Activated CD8-positive, alpha-beta T cell treated with anti-CD3 and anti-CD28 coated beads, Interleukin-2, amount 10 ng/mL, durations not matched to agents 7 days and 5 days (primary cell): ENCODE results near the gene KAZN. TPM values are rescaled to one million over a fixed set of nuclear protein-coding genes. Genes with fewer than 3 reads are reported as not detected.

Experiments used
- ATAC-seq: fragments of 150-1000 bp; cut with Tn5 transposase; one replicate; pipeline ENCODE4 v1.10.0; 2021; ENCODE audit warnings: moderate library complexity
- CTCF ChIA-PET: fragments of 350-600 bp; sonication (Branson Sonifier 250); formaldehyde crosslinking; loops from one replicate; lab custom pipeline; 2021; ENCODE audit warnings: antibody characterized with exemption; lab: Charles Lee
- POLR2A ChIA-PET: fragments of 350-600 bp; sonication (Branson Sonifier 250); formaldehyde crosslinking; loops from one replicate; lab custom pipeline; 2021; ENCODE audit warnings: antibody characterized with exemption; lab: Charles Lee
- DNase-seq: peaks from one replicate; pipeline ENCODE4 v3.0.0-alpha.2; 2020
- H3K27ac Mint-ChIP-seq: one replicate; pipeline ENCODE4 v1.8.0; 2021; ENCODE audit warnings: mild to moderate bottlenecking, mixed read lengths
- H3K27me3 Mint-ChIP-seq: one replicate; pipeline ENCODE4 v1.8.0; 2021; ENCODE audit warnings: low read depth, mixed read lengths
- H3K36me3 Mint-ChIP-seq: one replicate; pipeline ENCODE4 v1.8.0; 2021; ENCODE audit warnings: low read depth, mixed read lengths
- H3K4me1 Mint-ChIP-seq: one replicate; pipeline ENCODE4 v1.8.0; 2021; ENCODE audit warnings: low read depth, mixed read lengths
- H3K4me3 Mint-ChIP-seq: one replicate; pipeline ENCODE4 v1.8.0; 2021; ENCODE audit warnings: mild to moderate bottlenecking, mixed read lengths
- H3K9me3 Mint-ChIP-seq: one replicate; pipeline ENCODE4 v1.8.0; 2022; ENCODE audit warnings: mixed read lengths; ENCODE audit not compliant: insufficient read depth
- total RNA-seq, 2 experiments: library from RNA; stranded (reverse); gene quantifications; one replicate each; pipeline ENCODE4 v1.2.3, GENCODE V29; 2021

Gene KAZN
- total RNA-seq, 2 experiments from 2014 or later: 1.1 to 1.7 TPM

GRCh38 chr1:14891991-14892390 lies 293.5 kb downstream of the KAZN start:
- Mint-ChIP-seq H3K4me1 (no peaks in the 10 kb centered on the region), H3K27me3 (no peaks in the 10 kb centered on the region), H3K27ac (no peak overlapping the region), H3K36me3 (no peaks in the 10 kb centered on the region), H3K9me3 (no peaks in the 10 kb centered on the region), H3K4me3 (no peak overlapping the region)
- POLR2A ChIA-PET: no interaction called here
- ATAC-seq (no peak), DNase-seq (no peak)
- CTCF ChIA-PET: no interaction called here

GRCh38 chr1:14894811-14895560 lies 296.5 kb downstream of the KAZN start:
- no peaks in the 10 kb centered on the region for H3K4me1 Mint-ChIP-seq
- POLR2A ChIA-PET: no interaction called here
- ATAC-seq: no peak
- H3K9me3 Mint-ChIP-seq: no peaks in the 10 kb centered on the region
- CTCF ChIA-PET: no interaction called here
- H3K27me3 Mint-ChIP-seq: no peaks in the 10 kb centered on the region
- no peak for DNase-seq
- no peak overlapping the region for H3K4me3 Mint-ChIP-seq
- H3K36me3 Mint-ChIP-seq: no peaks in the 10 kb centered on the region
- H3K27ac Mint-ChIP-seq: no peak overlapping the region

- DNase-seq (no peak), ATAC-seq (no peak)
- Mint-ChIP-seq H3K4me1 (no peaks in the 10 kb centered on the region), H3K27ac (no peak overlapping the region), H3K9me3 (no peaks in the 10 kb centered on the region), H3K27me3 (no peaks in the 10 kb centered on the region), H3K4me3 (no peak overlapping the region), H3K36me3 (no peaks in the 10 kb centered on the region)
- CTCF ChIA-PET: no interaction called here
- POLR2A ChIA-PET: interaction anchor here (1.5 kb wide), 1 partner anchor 12 kb away, joined by 4 read pairs; no protein-coding TSS in a partner anchor
Measured at GRCh38 chr1:14895727-14896126, 297.2 kb downstream of the KAZN start.

GRCh38 chr1:14896381-14897079 lies 298.0 kb downstream of the KAZN start:
- ATAC-seq: no peak
- Mint-ChIP-seq H3K36me3 (no peaks in the 10 kb centered on the region), H3K4me1 (no peaks in the 10 kb centered on the region), H3K9me3 (no peaks in the 10 kb centered on the region), H3K27ac (no peak overlapping the region), H3K4me3 (no peak overlapping the region), H3K27me3 (no peaks in the 10 kb centered on the region)
- DNase-seq: no peak
- ChIA-PET CTCF (no interaction called here), POLR2A (interaction anchor here (1.5 kb wide), 1 partner anchor 11 kb away, joined by 4 read pairs; no protein-coding TSS in a partner anchor)

GRCh38 chr1:14897080-14897449 lies 298.6 kb downstream of the KAZN start:
- H3K27ac Mint-ChIP-seq: no peak overlapping the region
- DNase-seq (no peak), ATAC-seq (no peak)
- ChIA-PET POLR2A (no interaction called here), CTCF (no interaction called here)
- no peaks in the 10 kb centered on the region for H3K27me3 Mint-ChIP-seq
- H3K4me3 Mint-ChIP-seq: no peak overlapping the region
- H3K36me3 Mint-ChIP-seq: no peaks in the 10 kb centered on the region
- no peaks in the 10 kb centered on the region for H3K4me1 Mint-ChIP-seq
- H3K9me3 Mint-ChIP-seq: no peaks in the 10 kb centered on the region

GRCh38 chr1:14897547-14897946 lies 299.1 kb downstream of the KAZN start:
- H3K27me3 Mint-ChIP-seq: no peaks in the 10 kb centered on the region
- ATAC-seq: no peak
- no peaks in the 10 kb centered on the region for H3K9me3 Mint-ChIP-seq
- H3K4me1 Mint-ChIP-seq: no peaks in the 10 kb centered on the region
- CTCF ChIA-PET: no interaction called here
- no peak overlapping the region for H3K27ac Mint-ChIP-seq
- no peaks in the 10 kb centered on the region for H3K36me3 Mint-ChIP-seq
- no peak overlapping the region for H3K4me3 Mint-ChIP-seq
- no peak for DNase-seq
- POLR2A ChIA-PET: no interaction called here

- ChIA-PET POLR2A (no interaction called here), CTCF (no interaction called here)
- Mint-ChIP-seq H3K9me3 (no peaks in the 10 kb centered on the region), H3K27ac (no peak overlapping the region), H3K27me3 (no peaks in the 10 kb centered on the region), H3K4me1 (no peaks in the 10 kb centered on the region), H3K4me3 (no peak overlapping the region), H3K36me3 (no peaks in the 10 kb centered on the region)
- DNase-seq (no peak), ATAC-seq (no peak)
Measured at GRCh38 chr1:14897997-14898645, 299.6 kb downstream of the KAZN start.

DNA sequence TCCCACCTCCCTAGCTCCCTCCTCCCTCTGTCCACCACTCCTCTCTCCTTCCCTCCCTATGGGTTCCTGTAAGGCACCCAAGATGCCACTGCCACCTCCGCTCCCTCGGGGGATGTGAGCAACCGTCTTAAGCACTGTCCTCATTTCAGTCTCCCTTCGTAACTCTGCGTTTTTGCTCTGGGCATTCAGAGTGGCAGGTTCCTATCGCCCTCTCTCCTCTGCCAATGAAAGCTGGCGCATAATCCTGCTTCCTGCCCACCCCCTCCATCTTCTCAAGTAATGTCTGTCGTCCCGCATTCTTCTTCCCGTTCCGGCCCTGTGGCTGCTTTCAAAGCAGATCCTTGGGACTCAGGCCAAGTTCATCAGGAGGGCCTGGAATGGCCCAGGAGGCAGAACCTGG lies 301.2 kb downstream of the KAZN start:
- ChIA-PET CTCF (no interaction called here), POLR2A (no interaction called here)
- Mint-ChIP-seq H3K4me1 (no peaks in the 10 kb centered on the region), H3K27ac (no peak overlapping the region), H3K4me3 (no peak overlapping the region), H3K9me3 (no peaks in the 10 kb centered on the region), H3K27me3 (no peaks in the 10 kb centered on the region), H3K36me3 (no peaks in the 10 kb centered on the region)
- DNase-seq (no peak), ATAC-seq (no peak)

DNA sequence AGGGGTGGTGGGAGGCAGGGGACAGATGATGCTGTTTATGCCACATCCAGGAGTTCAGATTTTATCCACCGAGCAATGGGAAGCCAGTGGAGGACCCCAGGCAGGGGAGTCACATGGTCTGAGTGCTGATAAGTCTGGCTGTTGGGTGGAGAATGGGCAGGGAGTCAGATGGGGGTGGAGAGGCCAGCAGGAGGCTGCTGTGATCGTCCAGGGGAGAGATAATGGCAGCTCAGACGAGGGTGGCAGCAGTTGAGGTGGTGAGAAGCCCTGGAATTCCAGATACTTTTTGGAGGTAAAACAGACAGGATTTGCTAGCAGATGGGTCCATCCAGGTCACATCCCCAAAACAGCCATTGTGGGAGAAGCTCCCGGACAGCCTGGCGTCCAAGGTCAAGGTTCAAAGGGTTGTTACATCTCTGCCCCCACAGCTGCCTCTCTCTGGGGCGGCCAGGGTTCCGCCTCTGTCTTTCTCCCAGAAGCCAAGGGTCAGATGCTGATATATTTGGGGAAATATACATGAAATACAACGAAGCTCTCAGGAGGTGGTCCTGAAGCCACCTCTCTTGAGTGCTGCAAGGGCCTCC lies 303.0 kb downstream of the KAZN start:
- ChIA-PET CTCF (no interaction called here), POLR2A (no interaction called here)
- ATAC-seq (no peak), DNase-seq (no peak)
- Mint-ChIP-seq H3K4me1 (no peaks in the 10 kb centered on the region), H3K27me3 (no peaks in the 10 kb centered on the region), H3K4me3 (no peak overlapping the region), H3K36me3 (no peaks in the 10 kb centered on the region), H3K9me3 (no peaks in the 10 kb centered on the region), H3K27ac (no peak overlapping the region)

- Mint-ChIP-seq H3K9me3 (no peaks in the 10 kb centered on the region), H3K4me3 (no peak overlapping the region), H3K36me3 (no peaks in the 10 kb centered on the region), H3K27ac (no peak overlapping the region), H3K4me1 (no peaks in the 10 kb centered on the region), H3K27me3 (no peaks in the 10 kb centered on the region)
- ATAC-seq: no peak
- POLR2A ChIA-PET: no interaction called here
- CTCF ChIA-PET: no interaction called here
- no peak for DNase-seq
Measured at GRCh38 chr1:14903922-14904321, 305.4 kb downstream of the KAZN start.

GRCh38 chr1:14906665-14907064 lies 308.2 kb downstream of the KAZN start:
- Mint-ChIP-seq H3K4me1 (no peaks in the 10 kb centered on the region), H3K27me3 (no peaks in the 10 kb centered on the region), H3K4me3 (no peak overlapping the region), H3K9me3 (no peaks in the 10 kb centered on the region), H3K27ac (no peak overlapping the region), H3K36me3 (no peaks in the 10 kb centered on the region)
- no peak for ATAC-seq
- DNase-seq: no peak
- ChIA-PET CTCF (no interaction called here), POLR2A (interaction anchor here (1.6 kb wide), 1 partner anchor 11 kb away, joined by 4 read pairs; no protein-coding TSS in a partner anchor)

DNA sequence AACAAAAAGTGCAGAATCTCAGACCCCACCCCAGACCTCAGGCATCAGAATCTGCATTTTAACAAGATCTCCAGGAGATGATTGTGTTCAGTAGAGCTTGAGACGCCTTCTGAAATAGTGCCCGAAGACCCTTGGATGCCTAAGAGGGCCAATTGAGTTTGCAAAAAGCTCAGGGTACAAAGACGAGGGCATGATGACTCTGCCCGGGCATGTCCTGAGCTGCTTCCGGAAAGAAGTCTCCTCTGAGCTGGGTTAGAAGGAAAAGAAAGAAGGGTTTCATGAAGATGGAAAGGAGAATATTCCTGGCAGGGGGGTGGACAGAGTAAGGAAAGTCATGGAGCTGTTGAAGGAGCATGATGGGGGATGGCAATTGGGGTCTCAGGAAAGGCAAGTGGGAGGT lies 308.9 kb downstream of the KAZN start:
- H3K27ac Mint-ChIP-seq: no peak overlapping the region
- CTCF ChIA-PET: no interaction called here
- DNase-seq (no peak), ATAC-seq (no peak)
- no peaks in the 10 kb centered on the region for H3K27me3 Mint-ChIP-seq
- POLR2A ChIA-PET: interaction anchor here (1.6 kb wide), 1 partner anchor 11 kb away, joined by 4 read pairs; no protein-coding TSS in a partner anchor
- no peaks in the 10 kb centered on the region for H3K4me1 Mint-ChIP-seq
- no peaks in the 10 kb centered on the region for H3K36me3 Mint-ChIP-seq
- no peaks in the 10 kb centered on the region for H3K9me3 Mint-ChIP-seq
- H3K4me3 Mint-ChIP-seq: no peak overlapping the region
